Natural killer cell (primary cell): ENCODE data around the gene HLA-DMA. TPM values are rescaled to one million over a fixed set of nuclear protein-coding genes. Genes with fewer than 3 reads are reported as not detected.

ENCODE experiments used
- ATAC-seq, 3 donors: fragments of 150-1000 bp in 2 of 3; fragments of 200-7000 bp in 1 of 3; cut with Tn5 transposase; 1 replicate in 1 of 3; 2 replicates in 2 of 3; pipeline ENCODE4 v1.10.0; 2021; ENCODE audit warnings: mild to moderate bottlenecking in 2 of 3, moderate library complexity in 2 of 3
- DNase-seq, 2 donors: peaks; one replicate each; pipeline versions ENCODE4 v3.0.0 to v3.0.0-alpha.2; 2013 to 2021; ENCODE audit warnings: mixed read lengths in 1 of 2
- H3K27ac ChIP-seq: one replicate; pipeline ENCODE4 v1.5.1; 2013; ENCODE audit warnings: mild to moderate bottlenecking, low read length
- H3K27me3 ChIP-seq: one replicate; pipeline ENCODE4 v1.6.1; 2013; ENCODE audit warnings: low read length; ENCODE audit not compliant: control insufficient read depth, insufficient read depth
- H3K36me3 ChIP-seq: one replicate; pipeline ENCODE4 v1.6.1; 2013; ENCODE audit warnings: low read length; ENCODE audit not compliant: control insufficient read depth, insufficient read depth
- H3K4me1 ChIP-seq: one replicate; pipeline ENCODE4 v1.6.1; 2013; ENCODE audit warnings: low read length; ENCODE audit not compliant: control insufficient read depth, insufficient read depth
- H3K4me3 ChIP-seq: one replicate; pipeline ENCODE4 v1.5.1; 2013; ENCODE audit warnings: low read length
- H3K9me3 ChIP-seq: one replicate; pipeline ENCODE4 v1.6.1; 2013; ENCODE audit warnings: low read length; ENCODE audit not compliant: control insufficient read depth, insufficient read depth
- H3K27ac Mint-ChIP-seq, 2 donors: one replicate each; pipeline ENCODE4 v1.8.0; 2022; ENCODE audit warnings: mild to moderate bottlenecking in 2 of 2, mixed read lengths in 2 of 2, moderate library complexity in 1 of 2
- H3K27me3 Mint-ChIP-seq, 2 donors: one replicate each; pipeline ENCODE4 v1.8.0; 2022; ENCODE audit warnings: low read depth in 2 of 2, mixed read lengths in 2 of 2
- H3K36me3 Mint-ChIP-seq: one replicate; pipeline ENCODE4 v1.8.0; 2022; ENCODE audit warnings: mixed read lengths
- H3K4me1 Mint-ChIP-seq, 2 donors: one replicate each; pipeline ENCODE4 v1.8.0; 2022; ENCODE audit warnings: mixed read lengths in 2 of 2
- H3K4me3 Mint-ChIP-seq: one replicate; pipeline ENCODE4 v1.8.0; 2022; ENCODE audit warnings: mild to moderate bottlenecking, moderate library complexity, mixed read lengths
- H3K9me3 Mint-ChIP-seq, 2 donors: one replicate each; pipeline ENCODE4 v1.8.0; 2022; ENCODE audit warnings: mixed read lengths in 2 of 2
- WGBS: methylation state at CpG from one replicate; pipeline ENCODE4 v1.1.7; 2013; ENCODE audit warnings: missing lambda C conversion rate; ENCODE audit not compliant: insufficient coverage; 5-methylcytosine and 5-hydroxymethylcytosine counted together
- intact Hi-C: fragments of 100-400 bp; cut with micrococcal nuclease; formaldehyde crosslinking; loops from one replicate; pipeline ENCODE4 v1.14.2; 2022
- total RNA-seq, 4 donors: library from RNA; stranded (reverse); fragments of 120-200 nt in 1 of 4; gene quantifications; one replicate each; pipeline versions ENCODE4 v1.2.3 to v1.2.4, GENCODE V29; 2013 to 2022
- TF ChIP-seq, protein P1 (sequence below): fragments of 200-600 bp; IDR thresholded peaks from one replicate; pipeline ENCODE4 v1.8.0; 2022; ENCODE audit warnings: antibody characterized with exemption

HLA-DMA gene
- total RNA-seq, 3 donors from 2014 or later (not counting 1 experiment from before 2014, with no cell fraction given): 39.2 to 57.5 (median 48.1) TPM

DNA sequence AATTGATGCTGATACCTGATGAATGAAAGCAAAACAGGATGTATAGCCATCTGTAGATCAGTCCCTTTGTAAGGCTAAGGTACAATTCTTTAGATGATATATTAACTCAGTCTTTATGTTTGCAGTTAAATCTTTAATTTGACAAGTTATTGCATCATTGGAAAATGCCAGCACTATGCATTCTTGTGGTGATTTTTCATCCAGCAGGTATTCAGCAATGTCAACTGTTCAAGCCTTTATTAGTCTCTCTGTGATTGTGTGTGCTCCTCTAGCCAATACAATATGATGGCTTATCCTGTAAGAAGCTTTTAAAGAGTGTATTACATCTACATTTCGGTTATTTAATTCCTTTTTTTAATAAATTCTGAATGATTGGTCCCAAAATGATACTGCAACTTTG is 46.4 kb downstream of the HLA-DMA start:
- Histone ChIP-seq H3K27ac (no peak overlapping the region), H3K4me1 (no peaks in the 10 kb centered on the region), H3K9me3 (no peaks in the 10 kb centered on the region), H3K27me3 (no peaks in the 10 kb centered on the region), H3K4me3 (no peak overlapping the region), H3K36me3 (no peaks in the 10 kb centered on the region)
- no peak for DNase-seq
- Mint-ChIP-seq H3K4me1 (no peaks in the 10 kb centered on the region), H3K4me3 (no peak overlapping the region), H3K36me3 (no peaks in the 10 kb centered on the region), H3K27ac (no peak overlapping the region), H3K27me3 (peaks cover 0 to 4% of the 10 kb centered on the region in 2 donors), H3K9me3 (no peaks in the 10 kb centered on the region)
- no peak for ATAC-seq
- intact Hi-C loops: no loop called here
- TF ChIP-seq, protein P1, sequence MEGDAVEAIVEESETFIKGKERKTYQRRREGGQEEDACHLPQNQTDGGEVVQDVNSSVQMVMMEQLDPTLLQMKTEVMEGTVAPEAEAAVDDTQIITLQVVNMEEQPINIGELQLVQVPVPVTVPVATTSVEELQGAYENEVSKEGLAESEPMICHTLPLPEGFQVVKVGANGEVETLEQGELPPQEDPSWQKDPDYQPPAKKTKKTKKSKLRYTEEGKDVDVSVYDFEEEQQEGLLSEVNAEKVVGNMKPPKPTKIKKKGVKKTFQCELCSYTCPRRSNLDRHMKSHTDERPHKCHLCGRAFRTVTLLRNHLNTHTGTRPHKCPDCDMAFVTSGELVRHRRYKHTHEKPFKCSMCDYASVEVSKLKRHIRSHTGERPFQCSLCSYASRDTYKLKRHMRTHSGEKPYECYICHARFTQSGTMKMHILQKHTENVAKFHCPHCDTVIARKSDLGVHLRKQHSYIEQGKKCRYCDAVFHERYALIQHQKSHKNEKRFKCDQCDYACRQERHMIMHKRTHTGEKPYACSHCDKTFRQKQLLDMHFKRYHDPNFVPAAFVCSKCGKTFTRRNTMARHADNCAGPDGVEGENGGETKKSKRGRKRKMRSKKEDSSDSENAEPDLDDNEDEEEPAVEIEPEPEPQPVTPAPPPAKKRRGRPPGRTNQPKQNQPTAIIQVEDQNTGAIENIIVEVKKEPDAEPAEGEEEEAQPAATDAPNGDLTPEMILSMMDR: no peak
- WGBS: no CpG with 5 or more reads among the region's 1 CpG

DNA sequence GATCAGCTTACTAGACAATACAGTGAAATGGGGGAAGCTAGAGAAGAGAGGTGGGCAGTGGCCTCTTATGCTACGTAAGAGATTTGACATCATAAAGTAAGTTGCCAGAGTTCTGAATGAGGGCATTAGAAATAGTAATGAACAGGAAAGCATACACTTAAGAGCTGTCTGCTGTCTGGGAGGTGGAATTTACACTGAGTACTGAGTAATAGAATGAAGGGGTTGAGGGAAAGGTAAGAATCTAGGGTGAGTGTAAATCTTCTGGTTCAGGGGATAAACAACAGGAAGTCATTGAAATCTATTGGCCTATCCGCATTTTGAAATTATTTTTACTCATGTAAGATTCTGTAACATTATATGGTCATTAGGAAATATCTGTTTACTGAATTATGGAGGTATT is 47.8 kb downstream of the HLA-DMA start:
- Histone ChIP-seq H3K36me3 (peaks cover 6% of the 10 kb centered on the region), H3K4me1 (no peaks in the 10 kb centered on the region), H3K4me3 (no peak overlapping the region), H3K27me3 (no peaks in the 10 kb centered on the region), H3K27ac (no peak overlapping the region), H3K9me3 (no peaks in the 10 kb centered on the region)
- ATAC-seq (no peak), DNase-seq (no peak)
- H3K27me3 Mint-ChIP-seq: no peaks in the 10 kb centered on the region
- no peak overlapping the region for H3K27ac Mint-ChIP-seq
- intact Hi-C loops: no loop called here
- H3K4me1 Mint-ChIP-seq: no peaks in the 10 kb centered on the region
- no peaks in the 10 kb centered on the region for H3K36me3 Mint-ChIP-seq
- H3K9me3 Mint-ChIP-seq: no peaks in the 10 kb centered on the region
- TF ChIP-seq, protein P1: no peak
- WGBS: 96% methylated on average over 1 of the region's 2 CpGs
- H3K4me3 Mint-ChIP-seq: no peak overlapping the region

DNA sequence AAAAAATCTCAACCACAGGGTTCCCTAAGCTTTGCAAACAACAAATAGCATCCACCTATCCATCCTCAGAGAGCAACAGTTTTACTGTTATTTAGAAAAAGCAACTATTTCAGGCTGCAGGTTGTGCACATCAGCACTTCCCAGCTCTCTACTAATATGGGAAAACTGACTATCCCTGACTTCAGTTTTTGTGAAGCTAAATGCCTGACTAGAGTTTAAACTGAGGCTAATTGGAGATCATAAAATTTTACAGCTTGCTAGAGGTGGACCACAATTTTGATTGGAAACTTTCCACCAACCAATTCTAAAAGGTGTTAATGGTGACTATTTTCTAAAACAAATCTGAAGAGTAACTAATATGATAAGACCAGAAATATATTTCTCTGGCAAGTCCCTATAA is 48.9 kb downstream of the HLA-DMA start:
- Mint-ChIP-seq H3K9me3 (no peaks in the 10 kb centered on the region), H3K36me3 (no peaks in the 10 kb centered on the region), H3K27ac (no peak overlapping the region), H3K4me3 (no peak overlapping the region), H3K4me1 (no peaks in the 10 kb centered on the region), H3K27me3 (no peaks in the 10 kb centered on the region)
- H3K9me3 ChIP-seq: no peaks in the 10 kb centered on the region
- DNase-seq (no peak), ATAC-seq (no peak)
- H3K27me3 ChIP-seq: no peaks in the 10 kb centered on the region
- no peak overlapping the region for H3K4me3 ChIP-seq
- H3K36me3 ChIP-seq: peaks cover 6% of the 10 kb centered on the region
- intact Hi-C loops: no loop called here
- TF ChIP-seq, protein P1: no peak
- no peak overlapping the region for H3K27ac ChIP-seq
- H3K4me1 ChIP-seq: no peaks in the 10 kb centered on the region

Other genes starting within 250 kb of the HLA-DMA start
- gene HLA-DQA2, start 211.7 kb downstream of the HLA-DMA start, total RNA-seq: 10 to 100 TPM in 1 of 3 donors, 1 to 10 TPM in 1, not detected in 1; 1.4 to 15.2 TPM
- 1 to 10 TPM in 1 of 3 donors, not detected in 2; 8.2 TPM for gene HLA-DQB2, start 189.6 kb downstream of the HLA-DMA start, total RNA-seq
- gene HLA-DOB, start 136.1 kb downstream of the HLA-DMA start, total RNA-seq: 10 to 100 TPM in 2 of 3 donors, 1 to 10 TPM in 1; 4.2 to 13.7 (median 10.4) TPM
- 100 to 1,000 TPM; 162 to 221 (median 209) TPM for gene TAP2, start 114.4 kb downstream of the HLA-DMA start, total RNA-seq
- 100 to 1,000 TPM; 160 to 170 (median 161) TPM for gene PSMB8, start 109.0 kb downstream of the HLA-DMA start, total RNA-seq
- gene TAP1, start 99.4 kb downstream of the HLA-DMA start, total RNA-seq: 100 to 1,000 TPM; 134 to 193 (median 179) TPM
- gene PSMB9, start 98.9 kb downstream of the HLA-DMA start, total RNA-seq: 100 to 1,000 TPM; 112 to 190 (median 182) TPM
- gene HLA-DMB, start 12.1 kb downstream of the HLA-DMA start, total RNA-seq: 10 to 100 TPM; 19.5 to 28.1 (median 23.0) TPM
- 100 to 1,000 TPM; 653 to 886 (median 714) TPM for gene BRD2, start 15.5 kb upstream of the HLA-DMA start, total RNA-seq
- 1 to 10 TPM; 1.2 to 4.3 (median 3.6) TPM for gene HLA-DOA, start 56.5 kb upstream of the HLA-DMA start, total RNA-seq
- 100 to 1,000 TPM in 1 of 3 donors, 10 to 100 TPM in 2; 43.1 to 135 (median 73.5) TPM for gene HLA-DPA1, start 120.6 kb upstream of the HLA-DMA start, total RNA-seq
- 100 to 1,000 TPM in 1 of 3 donors, 10 to 100 TPM in 2; 55.2 to 131 (median 77.1) TPM for gene HLA-DPB1, start 122.9 kb upstream of the HLA-DMA start, total RNA-seq
- 1 to 10 TPM in 1 of 3 donors, under 1 TPM in 2; 0.93 to 2.0 (median 0.94) TPM for gene COL11A2, start 239.4 kb upstream of the HLA-DMA start, total RNA-seq
- gene RXRB, start 247.6 kb upstream of the HLA-DMA start, total RNA-seq: 10 to 100 TPM; 72.3 to 96.4 (median 73.9) TPM
- gene SLC39A7, start 247.8 kb upstream of the HLA-DMA start, total RNA-seq: 10 to 100 TPM; 38.9 to 45.7 (median 45.6) TPM